ENCODE measurements around the gene DDX28. TPM values are rescaled to one million over a fixed set of nuclear protein-coding genes. Genes with fewer than 3 reads are reported as not detected.

DDX28 gene
- total RNA-seq, 2 donors from 2014 or later = 5.4 to 5.8 TPM

DNA sequence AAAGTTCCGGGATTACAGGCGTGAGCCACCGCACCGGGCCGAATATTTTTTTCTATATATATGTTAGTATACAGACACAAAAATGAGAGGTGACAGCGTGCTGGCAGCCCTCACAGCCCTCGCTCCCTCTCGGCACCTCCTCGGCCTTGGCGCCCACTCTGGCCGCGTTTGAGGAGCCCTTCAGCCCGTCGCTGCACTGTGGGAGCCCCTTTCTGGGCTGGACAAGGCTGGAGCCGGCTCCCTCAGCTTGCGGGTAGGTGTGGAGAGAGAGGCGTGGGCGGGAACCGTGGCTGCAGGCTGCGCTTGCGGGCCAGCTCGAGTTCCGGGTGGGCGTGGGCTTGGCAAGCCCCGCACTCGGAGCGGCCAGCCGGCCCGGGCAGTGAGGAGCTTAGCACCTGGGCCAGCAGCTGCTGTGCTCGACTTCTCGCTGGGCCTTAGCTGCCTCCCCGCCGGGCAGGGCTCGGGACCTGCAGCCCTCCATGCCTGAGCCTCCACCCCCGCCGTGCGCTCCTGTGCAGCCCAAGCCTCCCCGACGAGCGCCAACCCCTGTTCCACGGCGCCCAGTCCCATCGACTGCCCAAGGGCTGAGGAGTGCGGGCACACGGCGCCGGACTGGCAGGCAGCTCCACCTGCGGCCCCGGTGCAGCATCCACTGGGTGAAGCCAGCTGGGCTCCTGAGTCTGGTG lies 40.9 kb downstream of the DDX28 start:
- ATAC-seq (ENCODE audit: insufficient number of reproducible peaks, low FRiP score, low read depth) (no peak), DNase-seq (ENCODE audit: low spot score) (no peak)
- Histone ChIP-seq H3K27ac (no peak overlapping the region), H3K9me3 (no peaks in the 10 kb centered on the region), H3K27me3 (replicated peaks; ENCODE audit: insufficient read depth) (no peaks in the 10 kb centered on the region), H3K4me3 (no peak overlapping the region), H3K36me3 (no peaks in the 10 kb centered on the region), H3K4me1 (ENCODE audit: control insufficient read depth in 1 of 2, low read depth in 2 of 2) (no peaks in the 10 kb centered on the region)
- TF ChIP-seq, protein P1, sequence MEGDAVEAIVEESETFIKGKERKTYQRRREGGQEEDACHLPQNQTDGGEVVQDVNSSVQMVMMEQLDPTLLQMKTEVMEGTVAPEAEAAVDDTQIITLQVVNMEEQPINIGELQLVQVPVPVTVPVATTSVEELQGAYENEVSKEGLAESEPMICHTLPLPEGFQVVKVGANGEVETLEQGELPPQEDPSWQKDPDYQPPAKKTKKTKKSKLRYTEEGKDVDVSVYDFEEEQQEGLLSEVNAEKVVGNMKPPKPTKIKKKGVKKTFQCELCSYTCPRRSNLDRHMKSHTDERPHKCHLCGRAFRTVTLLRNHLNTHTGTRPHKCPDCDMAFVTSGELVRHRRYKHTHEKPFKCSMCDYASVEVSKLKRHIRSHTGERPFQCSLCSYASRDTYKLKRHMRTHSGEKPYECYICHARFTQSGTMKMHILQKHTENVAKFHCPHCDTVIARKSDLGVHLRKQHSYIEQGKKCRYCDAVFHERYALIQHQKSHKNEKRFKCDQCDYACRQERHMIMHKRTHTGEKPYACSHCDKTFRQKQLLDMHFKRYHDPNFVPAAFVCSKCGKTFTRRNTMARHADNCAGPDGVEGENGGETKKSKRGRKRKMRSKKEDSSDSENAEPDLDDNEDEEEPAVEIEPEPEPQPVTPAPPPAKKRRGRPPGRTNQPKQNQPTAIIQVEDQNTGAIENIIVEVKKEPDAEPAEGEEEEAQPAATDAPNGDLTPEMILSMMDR (IDR thresholded peaks at IDR 0.05) = no peak

DNA sequence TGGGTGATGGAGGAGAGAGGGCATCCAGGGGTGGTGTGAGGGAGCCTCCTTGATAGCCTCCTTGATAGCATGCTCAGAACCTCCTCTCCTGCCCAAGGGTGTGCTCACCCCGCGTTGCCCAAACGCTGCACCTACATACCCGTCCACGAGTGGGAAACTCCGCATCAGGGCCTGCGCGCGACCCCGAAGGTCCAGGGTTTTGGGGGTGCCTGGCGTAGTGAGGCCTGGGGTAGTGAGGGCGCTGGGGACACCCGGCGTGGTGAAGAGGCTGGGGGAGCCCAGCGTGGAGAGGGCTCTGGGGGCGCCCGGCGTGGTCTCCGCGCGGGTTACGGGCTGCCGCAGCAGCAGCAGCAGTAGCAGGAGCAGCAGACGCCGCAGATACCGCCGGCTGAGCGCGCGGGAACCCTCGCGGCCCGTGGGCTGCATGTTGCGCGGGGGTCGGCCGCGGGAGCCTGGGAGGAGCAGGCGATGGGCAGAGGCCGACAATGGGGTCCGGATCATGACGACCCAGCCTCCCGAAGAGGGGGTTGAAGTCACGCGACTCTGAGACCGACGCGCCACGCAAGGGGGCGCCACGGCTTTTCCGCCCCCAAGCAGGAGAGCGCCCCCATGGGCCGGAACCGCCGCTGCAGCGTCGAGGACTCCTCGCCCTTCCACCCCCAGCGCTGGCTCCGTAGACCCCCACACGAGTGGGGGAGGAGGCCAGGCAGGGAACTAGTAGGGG lies 42.9 kb downstream of the DDX28 start, which contains the start of gene DPEP3:
Gene DPEP3, minus strand, starts transcription at position 545 of the 724 bp plus-strand sequence. Its CDS starts 119 bp downstream, at position 426.
- ATAC-seq (ENCODE audit: insufficient number of reproducible peaks, low FRiP score, low read depth) (no peak), DNase-seq (ENCODE audit: low spot score) (no peak)
- Histone ChIP-seq H3K27ac (no peak within 1 kb of the TSS), H3K9me3 (no peaks in the 10 kb centered on the region), H3K36me3 (no peaks in the 10 kb centered on the region), H3K27me3 (replicated peaks; ENCODE audit: insufficient read depth) (no peaks in the 10 kb centered on the region), H3K4me3 (no peak within 1 kb of the TSS), H3K4me1 (ENCODE audit: control insufficient read depth in 1 of 2, low read depth in 2 of 2) (no peaks in the 10 kb centered on the region)
- TF ChIP-seq, protein P1 (IDR thresholded peaks at IDR 0.05) = no peak

DNA sequence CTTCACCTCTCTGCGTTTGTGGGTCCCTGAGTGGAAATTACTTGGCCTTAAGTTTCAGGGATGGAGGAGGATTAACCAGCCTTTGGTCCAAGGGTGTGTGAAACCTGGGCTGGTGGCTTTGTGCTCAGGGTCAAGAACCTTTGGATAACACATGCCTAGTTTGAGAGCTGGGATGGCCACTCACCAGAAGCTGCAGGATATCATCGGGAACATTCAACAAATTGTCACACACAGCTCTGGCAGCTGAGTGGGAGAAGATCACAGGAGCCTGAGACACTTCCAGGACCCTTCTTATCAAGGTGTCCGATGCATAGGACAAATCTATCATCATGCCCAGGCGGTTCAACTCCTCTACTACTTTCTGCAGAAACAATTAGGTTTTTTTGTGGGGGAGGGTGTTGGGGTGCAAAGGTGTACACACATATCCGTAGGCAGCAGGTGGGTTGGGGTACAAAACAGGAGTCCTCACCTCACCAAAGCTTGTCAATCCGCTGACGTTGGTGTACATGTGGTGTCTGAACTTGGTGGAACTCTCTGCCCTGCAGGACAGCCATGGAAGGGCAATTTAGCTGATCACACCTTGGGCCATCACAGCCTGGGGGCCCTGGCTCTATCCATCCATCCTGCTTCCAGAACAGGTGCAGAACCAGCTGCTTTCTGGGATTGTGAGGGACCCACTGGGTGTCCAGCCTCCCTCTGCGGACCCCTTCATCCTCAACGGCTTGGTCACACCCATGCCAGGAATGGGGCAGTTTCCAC lies 45.4 kb downstream of the DDX28 start:
- no peaks in the 10 kb centered on the region for H3K4me1 ChIP-seq (ENCODE audit: control insufficient read depth in 1 of 2, low read depth in 2 of 2)
- ATAC-seq (ENCODE audit: insufficient number of reproducible peaks, low FRiP score, low read depth) (no peak), DNase-seq (ENCODE audit: low spot score) (no peak)
- H3K27ac ChIP-seq = no peak overlapping the region
- H3K4me3 ChIP-seq = no peak overlapping the region
- TF ChIP-seq, protein P1 (IDR thresholded peaks at IDR 0.05) = no peak
- no peaks in the 10 kb centered on the region for H3K36me3 ChIP-seq
- no peaks in the 10 kb centered on the region for H3K9me3 ChIP-seq
- no peaks in the 10 kb centered on the region for H3K27me3 ChIP-seq (replicated peaks; ENCODE audit: insufficient read depth)

DNA sequence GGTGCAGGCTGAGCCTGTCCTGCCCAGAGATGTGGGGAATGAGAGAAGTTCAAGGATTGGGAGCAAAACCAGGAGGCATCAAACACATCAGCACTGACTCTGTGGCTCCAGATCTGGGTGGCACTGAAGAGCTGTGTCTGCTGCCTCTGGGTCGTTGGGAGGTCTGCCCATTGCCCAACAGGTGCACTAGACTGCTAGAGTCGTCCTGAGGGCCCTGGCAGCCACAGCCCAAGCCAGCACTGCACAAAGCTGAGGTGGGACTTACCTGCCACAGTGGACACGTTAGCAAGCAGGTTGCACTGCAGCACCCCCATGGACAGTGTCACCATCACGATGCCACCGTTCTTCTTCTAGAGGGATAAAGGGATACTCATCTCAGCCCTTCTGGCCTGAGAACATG lies 46.0 kb downstream of the DDX28 start:
- Histone ChIP-seq H3K36me3 (no peaks in the 10 kb centered on the region), H3K4me3 (no peak overlapping the region), H3K27me3 (replicated peaks; ENCODE audit: insufficient read depth) (no peaks in the 10 kb centered on the region), H3K4me1 (ENCODE audit: control insufficient read depth in 1 of 2, low read depth in 2 of 2) (no peaks in the 10 kb centered on the region), H3K9me3 (no peaks in the 10 kb centered on the region), H3K27ac (no peak overlapping the region)
- TF ChIP-seq, protein P1 (IDR thresholded peaks at IDR 0.05) = no peak
- ATAC-seq (ENCODE audit: insufficient number of reproducible peaks, low FRiP score, low read depth) (no peak), DNase-seq (ENCODE audit: low spot score) (no peak)

DNA sequence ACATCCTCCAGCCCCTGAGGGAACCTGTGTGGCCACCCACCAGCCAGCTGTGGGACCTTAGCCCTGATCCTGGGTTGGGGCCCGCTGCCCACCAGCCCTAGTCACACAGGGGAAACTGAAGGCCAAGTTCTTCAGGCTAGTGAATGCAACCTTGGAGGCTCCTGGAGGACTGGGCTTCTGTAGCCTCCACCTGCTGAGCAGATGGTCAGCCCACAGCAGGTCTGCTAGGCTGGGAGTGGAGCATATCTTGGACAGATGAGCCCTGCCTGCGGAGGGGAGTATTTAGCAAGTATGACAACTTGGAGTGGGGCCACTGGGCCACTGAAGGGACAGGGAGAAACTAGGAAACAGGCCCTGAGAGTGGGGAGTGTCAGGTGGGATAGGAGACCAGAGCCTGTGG lies 46.8 kb downstream of the DDX28 start:
- no peak overlapping the region for H3K4me3 ChIP-seq
- TF ChIP-seq, protein P1 (IDR thresholded peaks at IDR 0.05) = no peak
- H3K4me1 ChIP-seq (ENCODE audit: control insufficient read depth in 1 of 2, low read depth in 2 of 2) = no peaks in the 10 kb centered on the region
- no peak for DNase-seq (ENCODE audit: low spot score)
- no peaks in the 10 kb centered on the region for H3K36me3 ChIP-seq
- H3K9me3 ChIP-seq = no peaks in the 10 kb centered on the region
- no peak overlapping the region for H3K27ac ChIP-seq
- H3K27me3 ChIP-seq (replicated peaks; ENCODE audit: insufficient read depth) = no peaks in the 10 kb centered on the region
- no peak for ATAC-seq (ENCODE audit: insufficient number of reproducible peaks, low FRiP score, low read depth)

Measured in thoracic aorta (tissue), 2 donors.